IMR-90 (cell line): ENCODE results near the gene ARMS2. TPM values are rescaled to one million over a fixed set of nuclear protein-coding genes. Genes with fewer than 3 reads are reported as not detected.

ENCODE experiments used
- ATAC-seq: fragments of 200-7000 bp; cut with Tn5 transposase; 2 replicates; pipeline ENCODE4 v1.9.1; 2020; ENCODE audit warnings: low read depth, mild to moderate bottlenecking, moderate library complexity
- BruUV-seq: library from RNA; stranded (reverse); fragments of 400-500 nt; replicated peaks from 2 replicates; lab custom pipeline; 2021; lab: Mats Ljungman, UMichigan
- CTCF ChIA-PET: fragments of 300-600 bp; formaldehyde crosslinking; extraction: SDS; loops from one replicate; lab custom pipeline; 2021; ENCODE audit warnings: antibody characterized with exemption; lab: Yijun Ruan, JAX
- POLR2A ChIA-PET: fragments of 300-600 bp; sonication (Branson Sonifier 250); formaldehyde crosslinking; loops from one replicate; lab custom pipeline; 2022; ENCODE audit warnings: antibody characterized with exemption; ENCODE audit not compliant: unreplicated experiment; lab: Charles Lee
- DNase-seq: peaks from one replicate; pipeline ENCODE4 v3.0.0; 2013
- H2AFZ ChIP-seq: replicated peaks from 2 replicates; pipeline ENCODE3; 2013; ENCODE audit warnings: low read length, mild to moderate bottlenecking; ENCODE audit not compliant: poor library complexity
- H2AK5ac ChIP-seq: 2 replicates; pipeline ENCODE4 v1.6.1; 2013; ENCODE audit warnings: low read depth, low read length, inconsistent platforms
- H2AK9ac ChIP-seq: replicated peaks from 2 replicates; pipeline ENCODE3; 2013; ENCODE audit warnings: mild to moderate bottlenecking, low read depth, low read length, moderate library complexity; ENCODE audit not compliant: poor library complexity
- H2BK120ac ChIP-seq: 2 replicates; pipeline ENCODE4 v1.6.1; 2013; ENCODE audit warnings: low read depth, low read length, inconsistent platforms
- H2BK15ac ChIP-seq: 3 replicates; pipeline ENCODE4 v1.6.1; 2013; ENCODE audit warnings: low read depth, low read length, inconsistent platforms
- H2BK20ac ChIP-seq: 2 replicates; pipeline ENCODE4 v1.6.1; 2013; ENCODE audit warnings: low read depth, mild to moderate bottlenecking, inconsistent platforms, low read length, moderate library complexity
- H2BK5ac ChIP-seq: 2 replicates; pipeline ENCODE4 v1.6.1; 2013; ENCODE audit warnings: mild to moderate bottlenecking, low read depth, low read length, inconsistent platforms; ENCODE audit not compliant: poor library complexity, severe bottlenecking
- H3K14ac ChIP-seq: replicated peaks from 2 replicates; pipeline ENCODE4 v1.6.1; 2013; ENCODE audit warnings: low read depth, low read length, inconsistent platforms
- H3K18ac ChIP-seq: 2 replicates; pipeline ENCODE4 v1.6.1; 2013; ENCODE audit warnings: low read depth, low read length, control low read depth
- H3K23ac ChIP-seq: 2 replicates; pipeline ENCODE4 v1.6.1; 2013; ENCODE audit warnings: low read depth, low read length, inconsistent platforms
- H3K27ac ChIP-seq: 2 replicates; pipeline ENCODE4 v1.5.1; 2013; ENCODE audit warnings: mild to moderate bottlenecking, control low read depth, low read length; ENCODE audit not compliant: insufficient read depth
- H3K27me3 ChIP-seq: 2 replicates; pipeline ENCODE4 v1.6.1; 2013; ENCODE audit warnings: low read length; ENCODE audit not compliant: control insufficient read depth, insufficient read depth
- H3K36me3 ChIP-seq: 2 replicates; pipeline ENCODE4 v1.6.1; 2013; ENCODE audit warnings: low read length, mixed read lengths; ENCODE audit not compliant: control insufficient read depth, insufficient read depth
- H3K4ac ChIP-seq: 2 replicates; pipeline ENCODE4 v1.6.1; 2013; ENCODE audit warnings: low read depth, low read length, inconsistent platforms
- H3K4me1 ChIP-seq: 2 replicates; pipeline ENCODE4 v1.6.1; 2013; ENCODE audit warnings: low read length, mixed read lengths; ENCODE audit not compliant: control insufficient read depth, insufficient read depth
- H3K4me2 ChIP-seq: 2 replicates; pipeline ENCODE4 v1.6.1; 2013; ENCODE audit warnings: low read depth, mild to moderate bottlenecking, control low read depth, low read length, moderate library complexity
- H3K4me3 ChIP-seq: 2 replicates; pipeline ENCODE4 v1.5.1; 2013; ENCODE audit warnings: low read depth, mild to moderate bottlenecking, control low read depth, low read length, moderate library complexity; ENCODE audit not compliant: insufficient read depth
- H3K56ac ChIP-seq: 2 replicates; pipeline ENCODE4 v1.6.1; 2013; ENCODE audit warnings: low read length, inconsistent platforms; ENCODE audit not compliant: insufficient read depth; ENCODE audit errors: extremely low read depth
- H3K79me1 ChIP-seq, 2 experiments: 2 replicates each; pipeline ENCODE4 v1.6.1; 2013; ENCODE audit warnings: low read length in 2 of 2, inconsistent platforms in 1 of 2, low read depth in 1 of 2
- H3K9ac ChIP-seq: 2 replicates; pipeline ENCODE4 v1.6.1; 2013; ENCODE audit warnings: low read depth, low read length, control low read depth
- H3K9me1 ChIP-seq: 2 replicates; pipeline ENCODE4 v1.6.1; 2013; ENCODE audit warnings: low read length, inconsistent platforms; ENCODE audit not compliant: insufficient read depth
- H3K9me3 ChIP-seq: 2 replicates; pipeline ENCODE4 v1.6.1; 2013; ENCODE audit warnings: low read length; ENCODE audit not compliant: control insufficient read depth, insufficient read depth
- H4K20me1 ChIP-seq: 2 replicates; pipeline ENCODE4 v1.6.1; 2013; ENCODE audit warnings: low read length, inconsistent platforms; ENCODE audit not compliant: insufficient read depth
- H4K5ac ChIP-seq: 2 replicates; pipeline ENCODE4 v1.6.1; 2013; ENCODE audit warnings: mild to moderate bottlenecking, low read depth, low read length, control low read depth
- H4K8ac ChIP-seq, 2 experiments: 2 replicates each; pipeline ENCODE4 v1.6.1; 2013; ENCODE audit warnings: low read depth in 2 of 2, low read length in 2 of 2, control low read depth in 1 of 2, inconsistent platforms in 1 of 2
- H4K91ac ChIP-seq: 2 replicates; pipeline ENCODE4 v1.6.1; 2013; ENCODE audit warnings: low read depth, low read length, inconsistent platforms; ENCODE audit not compliant: insufficient read depth
- CTCF ChIP-seq: conservative IDR thresholded peaks from 2 replicates; pipeline ENCODE4 v1.5.1; 2012; ENCODE audit warnings: mild to moderate bottlenecking, low read depth, low read length, improper control_type of control experiment
- ELK1 ChIP-seq: fragments of 150-350 bp; IDR thresholded peaks from 2 replicates; pipeline ENCODE4 v1.6.1; 2016; ENCODE audit warnings: low read depth, mild to moderate bottlenecking, low read length, moderate library complexity, borderline replicate concordance
- FOS ChIP-seq: fragments of 150-350 bp; IDR thresholded peaks from 2 replicates; pipeline ENCODE4 v1.6.1; 2016; ENCODE audit warnings: low read depth, low read length
- MAFK ChIP-seq: IDR thresholded peaks from 2 replicates; pipeline ENCODE4 v1.6.1; 2012; ENCODE audit warnings: low read depth, low read length, improper control_type of control experiment
- RAD21 ChIP-seq: IDR thresholded peaks from 2 replicates; pipeline ENCODE4 v1.6.1; 2012; ENCODE audit warnings: low read length, improper control_type of control experiment
- WGBS, 2 experiments: methylation state at CpG; one replicate each; pipeline versions ENCODE4 v1.1.5 to v1.1.7; 2013; ENCODE audit warnings: missing lambda C conversion rate in 2 of 2; ENCODE audit not compliant: insufficient read length in 1 of 2; ENCODE audit errors: extremely low coverage in 2 of 2; 5-methylcytosine and 5-hydroxymethylcytosine counted together
- dilution Hi-C: fragments of 300-500 bp; cut with HindIII; formaldehyde crosslinking; loops from one replicate; pipeline ENCODE4 v1.14.3; 2018; ENCODE audit warnings: low sequenced_read_pairs; ENCODE audit not compliant: unreplicated experiment
- in situ Hi-C: fragments of 300-500 bp; cut with MboI; formaldehyde crosslinking; loops from 3 replicates; pipeline ENCODE4 v1.14.3; 2019; ENCODE audit warnings: low sequenced_read_pairs, inconsistent platforms, mixed read lengths
- intact Hi-C: fragments of 100-400 bp; cut with micrococcal nuclease; formaldehyde crosslinking; loops from 2 replicates; pipeline ENCODE4 v1.10.0; 2022
- polyA plus RNA-seq, 3 experiments: library from polyadenylated mRNA; depleted of rRNA; stranded (reverse); fragments of >200 nt; gene quantifications; 2 replicates each; pipeline ENCODE4 v1.2.3, GENCODE V29; 2012; ENCODE audit warnings: low replicate concordance in 1 of 3
- total RNA-seq: library from RNA; depleted of rRNA; stranded (reverse); fragments of >200 nt; gene quantifications from 2 replicates; pipeline ENCODE4 v1.2.3, GENCODE V29; 2012

ARMS2 gene
- total and polyA plus RNA-seq, 2 of the 4 experiments (the other 2 are of a cell fraction): not detected

- no peak overlapping the region for H3K56ac ChIP-seq
- BruUV-seq: no TSS peak
- DNase-seq (no peak), ATAC-seq (no peak)
- peaks cover 9 to 36% of the 10 kb centered on the region in 2 experiments; a peak in 3 of 4 replicates for H3K79me1 ChIP-seq
- no peak overlapping the region for H3K4me3 ChIP-seq
- H2BK5ac ChIP-seq: no peak overlapping the region
- H2BK15ac ChIP-seq: peak overlapping the region; percentile 22; the same call in 2 of the 3 replicates
- TF ChIP-seq RAD21 (no peak), FOS (no peak), ELK1 (no peak), MAFK (no peak), CTCF (no peak)
- intact Hi-C loops (loop anchor here (1.0 to 2.0 kb wide), 2 partner anchors 9 to 35 kb away; partner anchors contain the start of gene HTRA1), dilution Hi-C loops (no loop called here), in situ Hi-C loops (loop anchor here (10.0 kb wide), 1 partner anchor 345 kb away; no protein-coding TSS in a partner anchor)
- CTCF ChIA-PET: interaction anchor here (1.7 to 1.9 kb wide), 2 partner anchors 26 to 28 kb away, joined by 5 read pairs; no protein-coding TSS in a partner anchor
- H2AFZ ChIP-seq: no peak overlapping the region
- H3K9me1 ChIP-seq: peaks cover 22% of the 10 kb centered on the region
- no peaks in the 10 kb centered on the region for H3K27me3 ChIP-seq
- 0 out of 2 replicates have a peak overlapping the region, but pooled peaks have one; percentile 29 for H3K4ac ChIP-seq
- H4K8ac ChIP-seq: no peak overlapping the region
- H3K9me3 ChIP-seq: no peaks in the 10 kb centered on the region
- H3K14ac ChIP-seq: no peak overlapping the region
- H3K18ac ChIP-seq: no peak overlapping the region; the same call in 1 of the 2 replicates
- POLR2A ChIA-PET: interaction anchor here (0.7 kb wide), 1 partner anchor 342 kb away, joined by 3 read pairs; no protein-coding TSS in a partner anchor
- no peak overlapping the region for H3K4me2 ChIP-seq
- H3K9ac ChIP-seq: no peak overlapping the region
- H4K20me1 ChIP-seq: peaks cover 12% of the 10 kb centered on the region; the same call in 1 of the 2 replicates
- no CpG with 5 or more reads among the region's 4 CpGs for WGBS, 2 experiments
- H2AK5ac ChIP-seq: peak overlapping the region; percentile 76; the same call in 1 of the 2 replicates
- peak overlapping the region; percentile 64 for H2BK20ac ChIP-seq
- H2AK9ac ChIP-seq: no peak overlapping the region
- H4K5ac ChIP-seq: no peak overlapping the region
- no peak overlapping the region for H4K91ac ChIP-seq
- no peak overlapping the region for H2BK120ac ChIP-seq
- peaks cover 17% of the 10 kb centered on the region for H3K4me1 ChIP-seq
- no peaks in the 10 kb centered on the region for H3K36me3 ChIP-seq
- no peak overlapping the region for H3K27ac ChIP-seq
- no peak overlapping the region for H3K23ac ChIP-seq
Observed at GRCh38 chr10:122469848-122470247, 15.4 kb downstream of the ARMS2 start.
